HepG2 (cell line): ENCODE results near the gene PPM1G. TPM values are rescaled to one million over a fixed set of nuclear protein-coding genes. Genes with fewer than 3 reads are reported as not detected.
A peak's percentile ranks its signal among the peaks of the same experiment; 100 is the strongest.

Experiments used
- ATAC-seq: fragments of 200-7000 bp; cut with Tn5 transposase; 3 replicates; pipeline ENCODE4 v1.9.1; 2020; ENCODE audit warnings: mild to moderate bottlenecking, moderate library complexity
- BruUV-seq: library from RNA; stranded (reverse); fragments of 400-500 nt; replicated peaks from 2 replicates; lab custom pipeline; 2021; lab: Mats Ljungman, UMichigan
- CTCF ChIA-PET: fragments of 300-600 bp; formaldehyde crosslinking; extraction: SDS; loops from one replicate; lab custom pipeline; 2021; ENCODE audit warnings: low total read pairs, inconsistent platforms, low intra/inter-chr PET ratio; lab: Yijun Ruan, JAX
- POLR2A ChIA-PET: fragments of 350-600 bp; sonication (Branson Sonifier 250); formaldehyde crosslinking; loops from one replicate; lab custom pipeline; 2020; ENCODE audit warnings: antibody characterized with exemption, inconsistent platforms; lab: Yijun Ruan, JAX
- DNase-seq: peaks from one replicate; pipeline ENCODE4 v3.0.0-alpha.2; 2015; ENCODE audit warnings: low spot score
- FAIRE-seq: peaks from 3 replicates; lab custom pipeline; 2011; peaks lifted over from hg19 to GRCh38; lab: Jason Lieb, UNC
- H2AFZ ChIP-seq: one replicate; pipeline ENCODE4 v1.6.1; 2011; ENCODE audit warnings: low read length, inconsistent platforms
- H3K27ac ChIP-seq: fragments of 300-600 bp; 3 replicates; pipeline ENCODE4 v1.8.0; 2011; ENCODE audit warnings: mixed run types, mild to moderate bottlenecking, mixed read lengths, low read length, inconsistent platforms; ENCODE audit not compliant: insufficient read depth; ENCODE audit errors: extremely low read length
- H3K27me3 ChIP-seq, 2 experiments: fragments of 200-600 bp in 1 of 2; 2 replicates in 1 of 2; 3 replicates in 1 of 2; pipeline versions ENCODE4 v1.6.0 to v1.8.0; 2011; ENCODE audit warnings: low read length in 2 of 2, mild to moderate bottlenecking in 2 of 2, moderate library complexity in 2 of 2, inconsistent platforms in 1 of 2; ENCODE audit not compliant: insufficient read depth in 2 of 2, control insufficient read depth in 1 of 2
- H3K36me3 ChIP-seq, 2 experiments: fragments of 200-600 bp in 1 of 2; replicated peaks in 1 of 2; 2 replicates in 1 of 2; 3 replicates in 1 of 2; pipeline versions ENCODE4 v1.5.1 to v1.8.0; 2011; ENCODE audit warnings: low read length in 2 of 2, inconsistent platforms in 1 of 2; ENCODE audit not compliant: insufficient read depth in 2 of 2, control insufficient read depth in 1 of 2
- H3K4me1 ChIP-seq: 2 replicates; pipeline ENCODE4 v1.5.1; 2012; ENCODE audit warnings: low read length, inconsistent platforms; ENCODE audit not compliant: insufficient read depth
- H3K4me2 ChIP-seq: 2 replicates; pipeline ENCODE4 v1.6.0; 2011; ENCODE audit warnings: low read depth, low read length, inconsistent platforms
- H3K4me3 ChIP-seq, 3 experiments: fragments of 200-600 bp in 1 of 3; sonication (generic), shearing (Covaris generic) in 1 of 3; replicated peaks in 1 of 3; 2 replicates each; pipeline ENCODE4 v1.5.1; 2011 to 2016; ENCODE audit warnings: low read length in 3 of 3, inconsistent platforms in 2 of 3, low read depth in 2 of 3, mild to moderate bottlenecking in 2 of 3, control low read depth in 1 of 3, mixed read lengths in 1 of 3; ENCODE audit not compliant: insufficient read depth in 1 of 3
- H3K79me2 ChIP-seq: one replicate; pipeline ENCODE4 v1.6.1; 2011; ENCODE audit warnings: low read length, inconsistent platforms; ENCODE audit not compliant: insufficient read depth
- H3K9ac ChIP-seq: 2 replicates; pipeline ENCODE4 v1.6.0; 2011; ENCODE audit warnings: mild to moderate bottlenecking, low read depth, low read length, inconsistent platforms; ENCODE audit not compliant: insufficient read depth
- H3K9me3 ChIP-seq: 2 replicates; pipeline ENCODE4 v1.5.1; 2012; ENCODE audit warnings: mild to moderate bottlenecking, low read length
- H4K20me1 ChIP-seq: 2 replicates; pipeline ENCODE4 v1.6.0; 2011; ENCODE audit warnings: inconsistent platforms, mild to moderate bottlenecking, low read length, moderate library complexity; ENCODE audit not compliant: insufficient read depth
- AFF4 ChIP-seq: sonication (generic); formaldehyde crosslinking; IDR thresholded peaks from 2 replicates; pipeline ENCODE4 v1.4.0; 2020; ENCODE audit warnings: missing genetic modification reagents
- ATRX ChIP-seq: sonication (generic); formaldehyde crosslinking; IDR thresholded peaks from 2 replicates; pipeline ENCODE4 v1.4.0; 2020; ENCODE audit warnings: missing genetic modification reagents, borderline replicate concordance
- BHLHE40 ChIP-seq: IDR thresholded peaks from 2 replicates; pipeline ENCODE4 v1.6.1; 2011; ENCODE audit warnings: low read length, improper control_type of control experiment
- CSRNP2 ChIP-seq: sonication (generic); formaldehyde crosslinking; conservative IDR thresholded peaks from 2 replicates; pipeline ENCODE4 v1.8.0; 2022; ENCODE audit warnings: low read depth, missing genetic modification reagents
- GRHL1 ChIP-seq: sonication (generic); formaldehyde crosslinking; conservative IDR thresholded peaks from 2 replicates; pipeline ENCODE4 v1.8.0; 2022; ENCODE audit warnings: missing genetic modification reagents
- HNF4A ChIP-seq: sonication (generic); formaldehyde crosslinking; IDR thresholded peaks from 2 replicates; pipeline ENCODE4 v1.4.0; 2020; ENCODE audit warnings: missing genetic modification reagents
- RNF219 ChIP-seq: sonication (generic); formaldehyde crosslinking; IDR thresholded peaks from 2 replicates; pipeline ENCODE4 v1.5.0; 2020; ENCODE audit warnings: mild to moderate bottlenecking, missing genetic modification reagents
- TAF15 ChIP-seq: fragments of 200-400 bp; formaldehyde crosslinking; IDR thresholded peaks from one replicate; pipeline ENCODE4 v1.6.1; 2018; ENCODE audit warnings: mild to moderate bottlenecking, low read depth, low read length; ENCODE audit not compliant: poor library complexity, severe bottlenecking
- TARDBP ChIP-seq: sonication (generic); formaldehyde crosslinking; IDR thresholded peaks from 2 replicates; pipeline ENCODE4 v1.8.0; 2022; ENCODE audit warnings: mild to moderate bottlenecking, missing genetic modification reagents
- ZNF274 ChIP-seq: sonication (generic); formaldehyde crosslinking; IDR thresholded peaks from 2 replicates; pipeline ENCODE4 v1.5.1; 2020; ENCODE audit warnings: mild to moderate bottlenecking, missing genetic modification reagents
- ZNF607 ChIP-seq: sonication (generic); formaldehyde crosslinking; IDR thresholded peaks from 2 replicates; pipeline ENCODE4 v1.5.1; 2020; ENCODE audit warnings: missing genetic modification reagents, mild to moderate bottlenecking, borderline replicate concordance
- ZNF770 ChIP-seq: sonication (generic); formaldehyde crosslinking; IDR thresholded peaks from 2 replicates; pipeline ENCODE4 v1.5.0; 2020; ENCODE audit warnings: mild to moderate bottlenecking, missing genetic modification reagents
- WGBS: methylation state at CpG from one replicate; pipeline ENCODE4 v1.1.6; 2017; ENCODE audit warnings: low lambda C conversion rate; 5-methylcytosine and 5-hydroxymethylcytosine counted together
- in situ Hi-C: cut with HindIII; loops from 2 replicates; pipeline ENCODE4 v1.10.0; 2017; ENCODE audit warnings: low pct_unique_long_range_greater_than_20kb; ENCODE audit not compliant: extremely low pct_ligation_motif_present
- intact Hi-C: fragments of 100-400 bp; cut with micrococcal nuclease; formaldehyde crosslinking; loops from one replicate; pipeline ENCODE4 v1.10.0; 2022; ENCODE audit not compliant: unreplicated experiment
- polyA plus RNA-seq, 8 experiments: library from polyadenylated mRNA; depleted of rRNA in 3 of 8; stranded (reverse) in 7 of 8; unstranded in 1 of 8; fragments of >200 nt; fragmentation: Illumina TruSeq in 4 of 8; extraction: Trizol in 4 of 8; gene quantifications; 2 replicates each; pipeline versions ENCODE4 v1.2.1 to v1.2.3, GENCODE V29; 2011 to 2016; ENCODE audit warnings: low read depth in 4 of 8, missing spikeins in 1 of 8, mixed read lengths in 1 of 8; ENCODE audit not compliant: insufficient read depth in 1 of 8
- total RNA-seq, 5 experiments: library from RNA; depleted of rRNA; stranded (reverse); fragments of >200 nt; fragmentation: Illumina TruSeq; extraction: Trizol; gene quantifications; 2 replicates each; pipeline ENCODE4 v1.2.3, GENCODE V29; 2016; ENCODE audit warnings: low read depth in 1 of 5

PPM1G gene
- total and polyA plus RNA-seq, 2 of the 13 experiments (the other 11 are each of a cell fraction or from before 2014, with no cell fraction given), result 58.2 to 213 TPM

- CTCF ChIA-PET, result no interaction called here
- ATAC-seq, result no peak
- peaks cover 3% of the 10 kb centered on the region; the same call in 1 of the 2 replicates for H4K20me1 ChIP-seq
- peaks cover 3% of the 10 kb centered on the region for H3K79me2 ChIP-seq
- BruUV-seq, result TSS peak; percentile 71
- H3K9me3 ChIP-seq, result no peaks in the 10 kb centered on the region
- H3K27me3 ChIP-seq, result no peaks in the 10 kb centered on the region
- in situ Hi-C loops (no loop called here), intact Hi-C loops (no loop called here)
- H3K36me3 ChIP-seq, result peaks cover 39 to 69% of the 10 kb centered on the region in 2 experiments
- no peak overlapping the region for H3K4me2 ChIP-seq
- H3K9ac ChIP-seq, result no peak overlapping the region
- no peak overlapping the region for H3K4me3 ChIP-seq
- POLR2A ChIA-PET, result interaction anchor here (3.9 kb wide), 1 partner anchor 11 kb away, joined by 38 read pairs; the partner anchor contains the start of genes EIF2B4 and SNX17
- no peak overlapping the region for H2AFZ ChIP-seq
- WGBS, result 96% methylated on average over 10 of the region's 10 CpGs
- DNase-seq, result no peak
- H3K4me1 ChIP-seq, result peaks cover 26% of the 10 kb centered on the region
- H3K27ac ChIP-seq, result peak overlapping the region; percentile 61
- FAIRE-seq, result no peak
- TF ChIP-seq BHLHE40 (no peak), RNF219 (CRISPR knock-in tag) (no peak), HNF4A (no peak), TAF15 (no peak), GRHL1 (CRISPR knock-in tag) (no peak), CSRNP2 (no peak), ATRX (CRISPR knock-in tag) (no peak), TARDBP (CRISPR knock-in tag) (no peak), ZNF607 (CRISPR knock-in tag) (no peak), AFF4 (CRISPR knock-in tag) (no peak), ZNF770 (CRISPR knock-in tag) (no peak), ZNF274 (no peak)
These were observed 27.7 kb downstream of the PPM1G start for GRCh38 chr2:27381577-27382181.
